Omental fat pad (tissue), 4 donors: ENCODE data around the gene LDLRAD3. TPM values are rescaled to one million over a fixed set of nuclear protein-coding genes. Genes with fewer than 3 reads are reported as not detected.

Experiments used
- ATAC-seq: fragments of 150-250 bp; one replicate; pipeline ENCODE4 v1.9.1; 2016; ENCODE audit warnings: mild to moderate bottlenecking, moderate library complexity; ENCODE audit not compliant: low FRiP score
- DNase-seq: peaks from one replicate; pipeline ENCODE4 v3.0.0-alpha.2; 2019; ENCODE audit warnings: low spot score
- CTCF ChIP-seq, 3 donors: fragments of 450-650 bp; IDR thresholded peaks; one replicate each; pipeline ENCODE4 v1.5.1; 2016 to 2017; ENCODE audit warnings: antibody characterized with exemption in 3 of 3, mild to moderate bottlenecking in 3 of 3, moderate library complexity in 2 of 3
- total RNA-seq, 4 donors: library from RNA; depleted of rRNA; stranded (reverse); fragments of >200 nt; gene quantifications; one replicate each; pipeline ENCODE4 v1.1.0, GENCODE V29; 2016

LDLRAD3 gene
- total RNA-seq, result 10 to 100 TPM; 15.6 to 70.2 (median 25.7) TPM

GRCh38 chr11:35943713-35944502, at the start of gene LDLRAD3:
Gene LDLRAD3 (plus strand): TSS chr11:35944062. CDS start chr11:35944099, 37 bp downstream.
- no peak for TF ChIP-seq CTCF (IDR thresholded peaks at IDR 0.05)
- DNase-seq (peak; percentile 46), ATAC-seq (peak; percentile 94)

- no peak for TF ChIP-seq CTCF (IDR thresholded peaks at IDR 0.05)
- ATAC-seq, result no peak
- DNase-seq, result no peak
These were observed 46.8 kb upstream of the LDLRAD3 start for GRCh38 chr11:35897019-35897418.

- no peak for TF ChIP-seq CTCF (IDR thresholded peaks at IDR 0.05)
- ATAC-seq (no peak), DNase-seq (no peak)
These were observed 40.9 kb upstream of the LDLRAD3 start for GRCh38 chr11:35902961-35903360.

GRCh38 chr11:35905646-35906276, 38.1 kb upstream of the LDLRAD3 start:
- no peak for ATAC-seq
- no peak for TF ChIP-seq CTCF (IDR thresholded peaks at IDR 0.05)
- DNase-seq, result no peak

GRCh38 chr11:35906277-35906661, 37.6 kb upstream of the LDLRAD3 start:
- DNase-seq, result no peak
- ATAC-seq, result no peak
- TF ChIP-seq CTCF (IDR thresholded peaks at IDR 0.05), result no peak

- ATAC-seq, result no peak
- no peak for TF ChIP-seq CTCF (IDR thresholded peaks at IDR 0.05)
- DNase-seq, result no peak
These were observed 37.2 kb upstream of the LDLRAD3 start for GRCh38 chr11:35906681-35907080.
